ENCODE measurements around the gene FOXP1.

- TF ChIP-seq ZNF668 (CRISPR knock-in tag; IDR thresholded peaks at IDR 0.05) (no peak), HMGXB4 (CRISPR knock-in tag; IDR thresholded peaks at IDR 0.05) (no peak), MIER1 (IDR thresholded peaks at IDR 0.05; ENCODE audit: low read depth) (no peak), USF1 (CRISPR knock-in tag; IDR thresholded peaks at IDR 0.05) (no peak), CTCF (IDR thresholded peaks at IDR 0.05 in 2 of 3, conservative IDR thresholded peaks at IDR 0.05 in 1 of 3; ENCODE audit: insufficient read depth in 2 of 3, low read depth in 1 of 3, low read length in 3 of 3) (no peak), BMI1 (IDR thresholded peaks at IDR 0.05; ENCODE audit: low read length) (no peak), KLF10 (CRISPR knock-in tag; IDR thresholded peaks at IDR 0.05) (no peak), SRF (CRISPR knock-in tag; IDR thresholded peaks at IDR 0.05) (no peak), TEAD4 (IDR thresholded peaks at IDR 0.05; ENCODE audit: low read length) (no peak), TEAD4 (CRISPR knock-in tag; IDR thresholded peaks at IDR 0.05; ENCODE audit: borderline replicate concordance) (no peak), ATF1 (CRISPR knock-in tag; IDR thresholded peaks at IDR 0.05) (no peak), ATF1 (tag; IDR thresholded peaks at IDR 0.05) (no peak), EZH2 (IDR thresholded peaks at IDR 0.05; ENCODE audit: borderline replicate concordance, low read depth, low read length) (no peak), FOXJ3 (CRISPR knock-in tag; IDR thresholded peaks at IDR 0.05) (no peak)
These were observed 357.5 kb downstream of the FOXP1 start for GRCh38 chr3:71225951-71226564.
